HG03575 (cell line): Measurements from ENCODE around the gene OFD1.

Source experiments
- ATAC-seq: cut with Tn5 transposase; IDR thresholded peaks from one replicate; pipeline ENCODE4 v1.9.1; 2021; ENCODE audit not compliant: unreplicated experiment, insufficient number of reproducible peaks, low FRiP score; ENCODE audit errors: extremely low read depth

The OFD1 gene

GRCh38 chrX:13776387-13776786 is 41.8 kb downstream of the OFD1 start:
- no peak for ATAC-seq

GRCh38 chrX:13778916-13779315 is 44.4 kb downstream of the OFD1 start:
- ATAC-seq: no peak

- ATAC-seq: no peak
Observed at GRCh38 chrX:13780868-13781427, 46.4 kb downstream of the OFD1 start.

GRCh38 chrX:13786048-13786447 is 51.5 kb downstream of the OFD1 start:
- ATAC-seq: no peak

DNA sequence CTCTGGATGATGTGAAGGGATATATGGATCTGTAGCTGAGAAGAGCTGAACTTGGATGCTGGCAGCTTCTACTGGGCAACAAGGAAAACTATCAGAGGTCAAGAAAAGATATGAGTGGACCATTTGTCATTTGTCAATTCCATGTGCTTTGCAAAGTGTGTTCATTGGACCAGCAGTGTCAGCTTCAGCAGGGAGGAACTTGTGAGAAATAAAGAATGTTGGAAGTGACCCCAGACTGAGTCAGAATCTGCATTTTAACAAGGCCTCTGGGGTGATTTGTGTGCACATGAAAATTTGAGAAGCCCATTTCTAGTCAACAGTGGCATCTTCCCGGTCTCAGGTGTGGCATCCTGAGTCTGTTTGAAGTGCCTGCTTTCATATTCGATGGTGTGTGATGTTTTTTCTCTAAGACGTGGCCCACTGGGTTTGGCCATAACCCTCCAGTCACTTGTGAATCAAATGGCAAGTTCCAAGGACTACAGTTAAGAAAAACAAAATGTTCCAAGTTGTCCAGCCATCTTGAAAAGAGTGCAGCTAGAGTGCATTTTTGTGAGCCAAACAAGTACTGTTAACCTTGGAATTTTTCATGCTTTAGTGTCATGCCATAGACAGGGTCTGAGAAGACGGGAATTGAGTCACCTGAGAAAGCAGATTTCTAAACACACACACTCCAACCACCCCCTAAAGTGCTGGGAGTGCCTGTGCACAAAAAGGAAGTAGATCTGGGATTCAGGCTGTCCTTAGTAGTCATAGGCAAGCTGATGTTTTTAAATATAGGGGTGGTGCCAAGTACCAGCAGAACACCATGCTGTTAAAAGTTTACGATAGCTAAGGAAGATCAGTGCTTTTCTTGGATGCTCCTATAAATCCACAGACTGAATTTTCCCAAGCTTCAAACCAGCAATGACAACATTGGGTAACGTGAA is 55.9 kb downstream of the OFD1 start:
- no peak for ATAC-seq

DNA sequence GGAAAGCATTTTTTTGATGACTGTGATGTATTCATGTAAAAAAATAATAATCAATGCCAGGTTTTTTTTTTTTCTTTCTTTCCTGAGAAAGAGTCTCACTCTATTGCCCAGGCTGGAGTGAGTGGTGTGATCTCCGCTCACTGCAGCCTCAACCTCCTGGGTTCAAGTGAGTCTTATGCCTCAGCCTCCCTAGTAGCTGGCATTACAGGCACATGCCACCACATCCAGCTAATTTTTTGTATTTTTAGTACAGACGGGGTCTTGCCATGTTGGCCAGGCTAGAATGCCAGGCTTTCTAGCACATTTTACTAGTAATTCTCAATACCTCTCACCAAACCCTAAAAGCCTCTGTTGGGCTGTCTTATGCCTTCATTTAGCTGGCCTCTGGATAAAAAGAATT is 56.6 kb downstream of the OFD1 start:
- ATAC-seq: no peak

GRCh38 chrX:13791559-13791958 is 57.0 kb downstream of the OFD1 start:
- no peak for ATAC-seq

- ATAC-seq: no peak
Observed at GRCh38 chrX:13793897-13794296, 59.3 kb downstream of the OFD1 start.

GRCh38 chrX:13794417-13794816 is 59.9 kb downstream of the OFD1 start:
- ATAC-seq: no peak

DNA sequence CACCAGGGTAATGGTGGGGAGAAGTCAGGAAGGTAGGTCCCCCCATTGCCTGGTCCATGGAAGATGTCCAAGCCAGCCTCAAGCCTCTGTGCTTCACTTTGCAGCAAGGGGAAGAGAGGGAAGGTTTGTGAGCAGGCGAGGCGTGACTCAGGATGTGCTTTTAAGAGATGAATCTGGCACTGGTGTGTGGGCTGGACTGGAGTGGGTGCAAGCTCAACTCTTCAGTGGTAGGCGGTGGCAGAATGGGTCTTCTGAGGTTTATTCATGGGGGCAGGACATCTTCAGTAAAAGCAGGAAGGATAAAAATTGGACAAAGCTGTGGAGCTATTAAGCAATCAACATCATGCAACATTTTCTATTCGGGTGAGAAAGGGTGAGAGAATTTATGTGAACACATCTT is 63.0 kb downstream of the OFD1 start:
- ATAC-seq: no peak

DNA sequence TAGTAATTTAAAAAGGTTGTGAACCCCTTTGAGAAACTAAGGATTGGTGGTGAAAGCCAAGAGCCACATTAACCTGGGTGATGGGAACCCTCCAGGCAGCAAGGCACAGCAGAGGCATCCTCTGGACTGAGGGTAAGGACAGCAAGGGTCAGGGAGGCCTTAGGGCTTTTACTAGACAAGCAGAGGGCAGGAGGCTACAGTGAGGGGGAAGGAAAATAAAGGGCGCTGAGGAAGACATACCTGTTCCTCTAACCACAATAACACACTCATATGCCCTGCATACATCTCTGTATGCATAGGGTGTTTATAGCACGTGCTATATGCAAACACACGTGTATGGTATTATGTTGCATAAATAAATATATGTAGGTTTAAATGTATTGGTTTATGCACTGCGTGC is 63.6 kb downstream of the OFD1 start:
- ATAC-seq: no peak

DNA sequence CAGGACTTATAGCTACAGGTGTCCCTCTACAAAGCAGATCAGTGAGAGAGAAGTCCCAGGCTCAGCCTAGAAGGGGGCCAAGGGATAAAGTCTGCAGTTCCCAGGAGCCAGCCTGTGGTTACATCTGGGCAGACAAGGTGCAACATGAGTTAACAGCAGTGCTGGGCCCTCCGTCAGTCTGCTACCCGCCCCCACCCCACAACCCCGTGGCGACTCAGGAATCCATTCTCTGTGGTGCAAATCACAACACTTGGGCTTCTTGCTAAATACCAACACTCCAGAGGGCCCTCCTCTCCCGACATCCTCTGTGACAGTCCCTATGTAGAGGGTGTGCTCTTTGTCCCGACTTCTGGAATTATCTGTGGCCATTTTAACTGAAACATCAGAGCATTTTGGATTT is 68.6 kb downstream of the OFD1 start:
- no peak for ATAC-seq

GRCh38 chrX:13805241-13805640 is 70.7 kb downstream of the OFD1 start:
- ATAC-seq: no peak

DNA sequence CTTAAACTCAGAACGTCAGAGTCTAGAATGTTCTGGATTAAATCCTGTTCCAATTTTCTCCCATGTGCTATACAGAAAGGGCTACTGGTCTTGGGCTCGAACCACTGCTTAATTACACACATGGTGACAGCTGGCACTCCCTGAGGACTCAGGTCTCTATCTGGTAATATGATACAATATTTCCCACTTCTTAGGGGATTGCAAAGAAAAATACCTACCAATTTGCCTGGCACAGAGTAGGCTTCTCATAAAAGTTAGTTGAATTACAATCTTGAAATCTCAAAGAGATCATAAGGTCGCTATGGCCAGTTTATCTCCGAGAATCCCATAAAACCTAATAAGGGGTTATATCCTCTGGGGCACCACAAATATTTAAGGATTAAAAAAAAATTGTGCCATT is 73.7 kb downstream of the OFD1 start:
- ATAC-seq: no peak

GRCh38 chrX:13808865-13809264 is 74.3 kb downstream of the OFD1 start:
- no peak for ATAC-seq

DNA sequence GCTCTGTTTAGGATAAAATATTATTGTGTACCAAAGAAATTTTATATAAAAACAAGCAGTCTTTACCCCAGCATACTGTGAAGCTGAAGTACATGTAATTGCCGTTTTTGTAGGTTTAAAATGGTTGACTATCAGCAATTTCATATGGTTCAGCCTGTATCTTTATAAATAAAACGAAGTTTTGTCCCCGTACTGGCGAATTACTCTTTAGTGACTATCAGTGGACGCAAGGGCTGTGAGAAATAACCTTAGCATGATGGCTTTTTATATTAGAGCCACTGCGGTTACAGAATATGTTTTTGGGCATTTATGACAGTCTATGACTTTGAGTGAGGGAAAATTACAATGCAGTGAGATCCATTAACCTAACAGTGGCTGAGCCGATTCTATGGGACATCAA is 81.1 kb downstream of the OFD1 start:
- no peak for ATAC-seq

GRCh38 chrX:13816176-13816575 is 81.6 kb downstream of the OFD1 start:
- no peak for ATAC-seq

- no peak for ATAC-seq
Observed at GRCh38 chrX:13816643-13817627, 82.4 kb downstream of the OFD1 start, which contains the start of gene GPM6B. Gene GPM6B, minus strand, starts transcription at chrX:13817093. Its CDS starts 189 bp downstream, at chrX:13816904.
